WI38 (cell line): Measurements from ENCODE around the gene PTP4A2.
A peak's percentile ranks its signal among the peaks of the same experiment; 100 is the strongest.

Experiments
- H3K4me3 ChIP-seq: 2 replicates; pipeline ENCODE4 v1.5.1; 2011; ENCODE audit warnings: low read depth, mild to moderate bottlenecking, control low read depth, low read length
- TF ChIP-seq, protein P1 (sequence below): IDR thresholded peaks from 2 replicates; pipeline ENCODE4 v1.5.1; 2012; ENCODE audit warnings: low read depth, mild to moderate bottlenecking, control low read depth, low read length

The PTP4A2 gene

DNA sequence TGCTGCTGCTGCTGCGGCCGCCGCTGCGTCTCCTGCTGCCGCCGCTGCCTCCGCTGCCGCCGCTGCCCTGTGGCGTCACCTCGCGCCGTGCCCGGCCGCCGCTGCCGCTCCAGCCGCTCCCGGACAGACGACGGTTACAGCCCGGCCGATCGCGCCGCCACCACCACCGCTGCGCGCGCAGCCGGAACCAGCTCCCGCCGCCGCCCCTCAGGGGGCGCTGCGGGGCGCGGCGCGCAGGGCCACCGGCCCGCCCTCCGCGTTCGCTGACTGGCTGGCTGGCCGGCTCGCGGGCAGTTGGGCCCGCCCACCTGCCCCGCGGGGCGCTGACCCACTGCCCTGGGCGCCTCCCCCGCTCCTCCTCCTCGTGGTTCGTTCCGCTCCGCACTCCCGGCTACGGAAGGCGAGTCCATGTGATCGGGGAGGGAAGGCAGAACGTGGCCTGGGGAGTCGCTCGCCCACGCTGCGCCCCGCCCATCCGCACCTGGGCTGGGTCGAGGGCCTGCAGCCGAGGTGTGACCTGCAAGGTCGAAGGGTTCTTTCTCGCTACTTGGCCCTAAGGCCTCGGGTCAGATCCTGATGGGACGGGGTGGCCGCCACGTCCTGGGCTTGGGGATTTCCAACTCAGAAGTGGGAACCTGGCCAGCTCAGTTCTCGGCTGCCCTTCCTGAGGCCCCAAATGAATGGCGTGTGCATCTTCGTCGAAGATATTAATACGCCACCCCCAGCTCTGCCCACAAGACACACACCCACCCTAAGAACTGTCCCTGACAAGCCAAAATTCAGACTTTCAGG is at the start of gene PTP4A2:
TSS of gene PTP4A2 (minus strand) at position 185 of the 792 bp plus-strand sequence. CDS start 19,303 bp downstream, outside the sequence.
- TF ChIP-seq, protein P1, sequence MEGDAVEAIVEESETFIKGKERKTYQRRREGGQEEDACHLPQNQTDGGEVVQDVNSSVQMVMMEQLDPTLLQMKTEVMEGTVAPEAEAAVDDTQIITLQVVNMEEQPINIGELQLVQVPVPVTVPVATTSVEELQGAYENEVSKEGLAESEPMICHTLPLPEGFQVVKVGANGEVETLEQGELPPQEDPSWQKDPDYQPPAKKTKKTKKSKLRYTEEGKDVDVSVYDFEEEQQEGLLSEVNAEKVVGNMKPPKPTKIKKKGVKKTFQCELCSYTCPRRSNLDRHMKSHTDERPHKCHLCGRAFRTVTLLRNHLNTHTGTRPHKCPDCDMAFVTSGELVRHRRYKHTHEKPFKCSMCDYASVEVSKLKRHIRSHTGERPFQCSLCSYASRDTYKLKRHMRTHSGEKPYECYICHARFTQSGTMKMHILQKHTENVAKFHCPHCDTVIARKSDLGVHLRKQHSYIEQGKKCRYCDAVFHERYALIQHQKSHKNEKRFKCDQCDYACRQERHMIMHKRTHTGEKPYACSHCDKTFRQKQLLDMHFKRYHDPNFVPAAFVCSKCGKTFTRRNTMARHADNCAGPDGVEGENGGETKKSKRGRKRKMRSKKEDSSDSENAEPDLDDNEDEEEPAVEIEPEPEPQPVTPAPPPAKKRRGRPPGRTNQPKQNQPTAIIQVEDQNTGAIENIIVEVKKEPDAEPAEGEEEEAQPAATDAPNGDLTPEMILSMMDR, result 0 out of 2 replicates have a peak, but pooled peaks have one; percentile 18

DNA sequence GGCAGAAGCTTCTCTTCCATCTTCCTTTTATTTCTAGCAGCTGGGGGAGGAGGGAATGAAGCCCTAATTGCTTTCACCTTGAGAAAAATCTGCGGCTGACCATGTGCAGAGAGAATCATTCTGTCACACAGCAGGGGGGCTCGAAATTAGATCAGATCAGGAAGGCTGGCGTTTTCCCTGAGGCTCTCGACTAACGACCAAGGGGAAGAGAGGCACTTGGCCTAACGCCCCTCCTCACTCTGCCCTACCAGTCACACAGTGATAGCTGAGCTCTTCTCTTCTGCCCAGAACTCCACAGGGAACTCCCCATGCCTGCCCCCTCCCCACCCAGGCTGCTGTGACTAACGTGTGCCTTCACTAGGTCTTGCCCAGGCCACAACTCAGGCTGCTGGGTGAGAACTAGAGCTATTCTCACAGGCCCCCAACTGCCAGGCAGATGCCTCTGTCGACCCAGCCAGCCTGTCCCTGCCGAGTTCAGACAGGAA is 49.0 kb upstream of the PTP4A2 start:
- no peak overlapping the region for H3K4me3 ChIP-seq
- TF ChIP-seq, protein P1, result no peak

More for the DNA sequence above, at the start of gene PTP4A2:
- peak within 1 kb of the TSS; percentile 79 for H3K4me3 ChIP-seq

DNA sequence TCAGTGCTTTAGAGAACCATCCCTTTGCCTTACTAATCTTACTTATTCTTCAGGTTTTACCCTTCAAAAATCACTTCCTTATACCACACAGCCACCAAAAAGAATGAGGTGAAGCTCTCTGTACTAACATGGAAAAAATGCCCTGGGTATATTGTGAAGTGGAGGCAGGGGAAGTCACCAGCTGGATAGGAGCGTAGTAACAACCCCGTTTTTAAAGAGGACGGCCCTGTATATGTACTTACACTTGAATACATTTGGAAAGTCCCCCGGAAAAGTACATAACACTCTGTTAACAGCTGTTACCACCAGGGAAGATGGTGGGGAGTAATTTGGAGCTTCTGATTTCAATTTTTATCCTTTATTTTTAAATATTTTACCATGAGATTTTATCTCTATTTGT is 47.3 kb upstream of the PTP4A2 start:
- TF ChIP-seq, protein P1, result no peak
- H3K4me3 ChIP-seq, result no peak overlapping the region

DNA sequence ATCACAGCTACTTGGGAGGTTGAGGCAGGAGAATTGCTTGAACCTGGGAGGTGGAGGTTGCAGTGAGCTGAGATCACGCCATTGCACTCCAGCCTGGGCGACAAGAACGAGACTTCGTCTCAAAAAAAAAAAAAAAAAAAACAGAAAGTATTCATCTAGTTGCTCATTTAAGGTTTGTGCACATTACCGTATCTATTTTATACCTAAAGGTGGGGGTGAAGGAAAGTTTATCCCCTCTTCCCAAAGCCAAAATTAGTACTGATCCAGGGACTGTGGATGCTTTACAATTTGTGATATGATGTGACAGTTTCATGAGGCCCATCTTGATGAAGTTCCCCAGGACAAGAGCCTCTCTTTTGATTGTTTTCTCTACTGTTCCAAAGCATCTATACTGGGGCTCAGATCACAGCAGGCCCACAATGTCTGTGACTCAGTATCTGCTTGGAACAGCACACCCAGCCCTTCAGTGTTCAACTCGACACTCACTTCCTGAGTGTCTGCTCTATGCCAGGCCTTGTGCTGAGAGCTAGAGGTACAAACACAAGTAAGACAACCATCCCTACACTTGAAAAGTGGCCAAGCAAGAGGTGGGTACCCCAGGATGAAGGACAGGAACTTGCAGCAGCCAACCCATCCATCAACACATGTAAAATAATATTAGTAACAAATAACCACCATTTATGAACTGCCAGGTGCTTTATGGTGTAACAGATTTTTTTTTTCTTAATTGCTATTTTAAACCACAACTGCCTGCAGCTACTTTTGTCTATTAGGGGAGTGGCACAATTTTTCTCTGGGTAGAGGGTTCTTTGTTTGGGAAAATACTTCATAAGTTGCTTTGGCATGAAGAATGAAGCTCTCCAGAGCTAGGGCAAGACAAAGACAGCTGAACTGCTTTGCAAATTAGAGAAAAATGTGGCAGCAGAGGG is 46.5 kb upstream of the PTP4A2 start:
- TF ChIP-seq, protein P1, result no peak
- H3K4me3 ChIP-seq, result no peak overlapping the region

DNA sequence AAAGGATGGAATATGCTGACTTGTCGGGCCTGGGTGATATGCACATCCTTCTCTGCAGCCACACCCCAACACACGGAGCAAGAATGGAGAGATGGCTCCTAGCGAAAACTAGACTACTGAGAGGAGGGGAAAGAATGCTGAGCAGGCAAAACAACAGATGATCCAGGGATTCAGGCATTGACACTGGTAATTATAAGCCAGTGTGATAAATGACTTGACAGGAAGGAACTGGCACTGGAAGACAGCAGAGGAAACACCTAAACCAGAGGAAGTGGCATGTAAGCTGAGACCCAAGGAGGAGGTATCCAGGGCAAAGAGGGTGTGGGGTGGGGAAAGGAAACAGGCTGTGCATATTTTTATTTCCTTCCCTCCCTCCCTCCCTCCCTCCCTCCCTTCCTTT is 43.8 kb upstream of the PTP4A2 start:
- TF ChIP-seq, protein P1, result no peak
- no peak overlapping the region for H3K4me3 ChIP-seq

DNA sequence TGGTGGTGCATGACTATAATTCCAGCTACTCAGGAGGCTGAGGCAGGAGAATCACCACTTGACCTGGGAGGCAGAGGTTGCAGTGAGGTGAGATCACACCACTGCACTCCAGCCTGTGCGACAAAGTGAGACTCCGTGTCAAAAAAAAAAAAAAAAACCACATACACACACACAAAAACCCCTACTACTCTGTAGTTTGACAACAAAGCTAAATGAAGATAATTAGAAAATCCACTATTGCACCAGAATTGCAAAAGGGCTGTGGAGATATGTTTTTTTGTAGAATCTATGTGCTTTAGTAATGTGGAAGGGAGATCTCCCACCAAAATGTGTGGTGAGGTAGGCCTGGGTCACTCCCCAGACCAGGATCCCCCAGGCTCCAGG is 43.3 kb upstream of the PTP4A2 start:
- no peak overlapping the region for H3K4me3 ChIP-seq
- TF ChIP-seq, protein P1, result no peak
